GM19025 (cell line): ENCODE measurements around the gene IFNK.
A peak's percentile ranks its signal among the peaks of the same experiment; 100 is the strongest.

Source experiments
- ATAC-seq: cut with Tn5 transposase; IDR thresholded peaks from one replicate; pipeline ENCODE4 v1.9.1; 2021; ENCODE audit warnings: mild to moderate bottlenecking, low read depth, moderate library complexity; ENCODE audit not compliant: unreplicated experiment

IFNK gene

GRCh38 chr9:27536168-27536567 lies 12.1 kb downstream of the IFNK start:
- ATAC-seq = no peak

GRCh38 chr9:27537027-27537435 lies 12.9 kb downstream of the IFNK start:
- ATAC-seq = no peak

GRCh38 chr9:27537756-27538155 lies 13.7 kb downstream of the IFNK start:
- no peak for ATAC-seq

DNA sequence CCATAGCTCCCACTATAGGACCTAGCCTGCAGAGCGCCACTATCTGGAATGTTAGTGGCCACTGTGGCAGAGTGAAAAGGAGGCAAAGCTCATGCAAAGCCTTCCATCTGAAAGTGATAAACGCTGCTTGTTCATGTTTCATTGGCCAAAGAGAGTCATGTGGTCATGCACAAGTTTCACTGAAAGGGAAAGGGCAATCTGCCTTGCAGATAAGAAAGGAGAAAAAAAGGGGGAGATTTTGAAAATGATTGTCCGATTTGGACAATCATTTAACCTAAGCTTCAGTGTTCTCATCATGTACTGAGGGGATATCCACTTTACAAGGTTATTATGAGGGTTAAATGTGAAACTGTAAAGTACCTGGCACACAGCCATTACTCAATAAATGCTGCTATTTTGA lies 14.6 kb downstream of the IFNK start:
- ATAC-seq = peak; percentile 57

- peak; percentile 45 for ATAC-seq
Observed at GRCh38 chr9:27539479-27540441, 15.7 kb downstream of the IFNK start.

GRCh38 chr9:27540502-27540901 lies 16.4 kb downstream of the IFNK start:
- no peak for ATAC-seq

- no peak for ATAC-seq
Observed at GRCh38 chr9:27541740-27542139, 17.6 kb downstream of the IFNK start.

GRCh38 chr9:27542508-27542907 lies 18.4 kb downstream of the IFNK start:
- no peak for ATAC-seq

DNA sequence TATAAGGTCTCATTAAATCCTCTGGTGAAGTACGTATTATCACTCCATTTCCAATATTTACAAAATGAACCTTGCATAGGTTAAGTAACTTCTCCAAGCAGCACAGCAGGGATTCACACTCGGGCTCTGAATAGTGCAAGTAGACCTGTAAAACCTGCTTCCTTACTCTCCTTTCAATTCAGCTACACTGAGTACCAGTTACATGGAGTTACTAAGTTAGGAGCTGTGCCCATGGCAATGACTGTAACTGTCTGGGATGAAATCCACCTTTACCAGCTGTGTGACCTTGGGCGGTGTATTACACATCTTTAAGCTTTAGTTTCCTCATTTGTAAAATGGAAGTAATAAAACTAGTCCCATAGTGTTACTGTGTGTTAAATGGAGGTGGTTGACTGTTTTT lies 21.4 kb downstream of the IFNK start:
- ATAC-seq = no peak

DNA sequence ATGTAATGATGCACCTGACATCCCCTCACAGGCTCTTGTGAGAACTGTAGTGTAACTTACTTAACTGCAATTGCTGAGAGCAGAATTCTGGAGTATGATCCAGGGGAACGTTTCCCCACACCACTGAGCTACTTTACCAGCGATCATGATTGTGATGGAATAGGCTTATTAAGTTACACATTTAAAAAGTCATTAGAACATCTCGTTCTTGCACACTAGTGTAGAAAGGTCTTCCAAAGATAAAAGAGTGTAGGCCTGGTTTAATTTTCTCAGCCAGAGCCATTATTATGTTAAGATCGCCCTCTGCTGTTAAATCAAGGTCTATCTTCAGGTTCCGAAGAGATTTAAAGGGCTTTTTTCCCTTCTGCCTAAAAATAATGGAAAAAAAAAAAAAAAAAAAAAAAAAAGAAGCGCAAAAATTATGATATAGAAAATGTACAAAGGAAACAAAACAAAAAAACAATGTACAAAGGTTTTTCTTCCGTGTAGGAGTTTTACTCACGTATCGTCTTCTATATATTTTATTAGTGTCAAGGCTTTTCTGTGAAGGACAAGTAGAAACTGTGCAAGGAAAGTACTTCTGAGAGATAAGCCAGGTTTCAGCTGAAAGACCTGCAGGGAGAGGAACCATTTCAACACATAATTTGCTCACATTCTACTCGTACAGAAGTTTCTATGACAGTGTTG lies 24.1 kb downstream of the IFNK start:
- ATAC-seq = no peak

GRCh38 chr9:27549196-27549755 lies 25.2 kb downstream of the IFNK start:
- no peak for ATAC-seq

- no peak for ATAC-seq
Observed at GRCh38 chr9:27554712-27555111, 30.6 kb downstream of the IFNK start.

- no peak for ATAC-seq
Observed at GRCh38 chr9:27556470-27556869, 32.4 kb downstream of the IFNK start.

DNA sequence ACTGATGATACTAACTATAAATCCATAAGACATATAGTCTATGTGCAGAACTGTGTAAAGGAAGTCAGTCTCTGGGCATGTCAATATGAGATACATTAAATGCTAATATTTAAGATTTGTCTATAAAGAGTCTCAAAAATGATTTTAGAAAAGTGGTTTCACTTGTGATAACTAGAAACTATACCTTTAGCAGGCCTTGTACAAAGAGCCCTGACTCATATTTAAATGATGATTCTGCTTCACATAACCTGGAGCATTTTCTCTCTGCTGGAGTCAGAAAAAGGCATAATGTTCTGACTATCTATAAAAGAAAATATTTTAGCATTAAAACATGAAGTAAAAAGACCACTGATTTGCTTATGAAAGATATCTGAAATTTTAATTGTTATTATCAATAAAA lies 34.2 kb downstream of the IFNK start:
- ATAC-seq = no peak

GRCh38 chr9:27560457-27560856 lies 36.4 kb downstream of the IFNK start:
- ATAC-seq = no peak

GRCh38 chr9:27561685-27562084 lies 37.6 kb downstream of the IFNK start:
- no peak for ATAC-seq

GRCh38 chr9:27563738-27564430 lies 39.8 kb downstream of the IFNK start:
- no peak for ATAC-seq

- no peak for ATAC-seq
Observed at GRCh38 chr9:27564670-27565069, 40.6 kb downstream of the IFNK start.

GRCh38 chr9:27565696-27566095 lies 41.6 kb downstream of the IFNK start:
- ATAC-seq = no peak

DNA sequence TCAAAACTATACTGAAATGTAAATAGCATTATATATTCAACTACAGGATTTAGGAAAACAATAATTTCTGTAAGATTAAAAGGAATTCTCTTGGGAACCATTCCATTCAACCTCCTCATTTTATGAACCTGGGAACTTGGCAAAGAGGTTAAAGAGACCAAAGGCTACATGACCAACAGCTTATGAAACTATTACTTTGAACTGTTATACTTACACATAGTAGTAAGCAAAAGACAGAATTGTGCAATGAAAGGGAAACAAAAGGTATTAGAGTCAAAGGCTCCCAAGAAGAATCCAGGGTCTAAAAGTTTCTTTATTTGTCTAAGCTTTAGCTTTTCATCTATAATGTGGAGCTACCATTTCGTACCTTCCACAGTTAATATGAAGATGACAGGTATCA lies 42.0 kb downstream of the IFNK start:
- ATAC-seq = no peak

- no peak for ATAC-seq
Observed at GRCh38 chr9:27569406-27569805, 45.3 kb downstream of the IFNK start.
